HG02798 (cell line): ENCODE measurements around the gene LSAMP.

ENCODE experiments used
- ATAC-seq: cut with Tn5 transposase; IDR thresholded peaks from one replicate; pipeline ENCODE4 v1.9.1; 2021; ENCODE audit warnings: mild to moderate bottlenecking; ENCODE audit not compliant: unreplicated experiment, poor library complexity

Gene LSAMP

DNA sequence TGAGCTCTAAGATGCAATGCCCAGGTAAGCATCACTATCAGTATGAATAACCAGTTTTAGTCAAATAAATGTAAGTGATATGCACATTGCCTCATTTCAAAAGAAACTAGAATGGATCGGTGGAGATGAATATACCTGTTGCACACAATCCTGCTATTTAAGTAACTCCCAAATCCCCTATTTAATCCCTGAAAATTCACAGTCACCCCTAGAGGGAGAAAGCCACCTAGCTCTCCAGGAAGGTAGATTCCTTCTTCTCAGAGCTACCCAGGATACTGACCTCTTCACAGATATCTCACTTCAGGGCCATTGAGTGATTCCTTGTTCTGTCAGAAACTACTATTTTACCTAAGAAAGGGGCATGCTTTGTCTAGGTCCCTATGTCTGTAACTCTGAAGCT is 11.7 kb downstream of the LSAMP start:
- ATAC-seq, result no peak

- ATAC-seq, result no peak
These were observed 12.5 kb downstream of the LSAMP start for GRCh38 chr3:116432795-116433194.

GRCh38 chr3:116429479-116430269 is 15.6 kb downstream of the LSAMP start:
- ATAC-seq, result no peak

GRCh38 chr3:116426036-116426435 is 19.3 kb downstream of the LSAMP start:
- ATAC-seq, result no peak

DNA sequence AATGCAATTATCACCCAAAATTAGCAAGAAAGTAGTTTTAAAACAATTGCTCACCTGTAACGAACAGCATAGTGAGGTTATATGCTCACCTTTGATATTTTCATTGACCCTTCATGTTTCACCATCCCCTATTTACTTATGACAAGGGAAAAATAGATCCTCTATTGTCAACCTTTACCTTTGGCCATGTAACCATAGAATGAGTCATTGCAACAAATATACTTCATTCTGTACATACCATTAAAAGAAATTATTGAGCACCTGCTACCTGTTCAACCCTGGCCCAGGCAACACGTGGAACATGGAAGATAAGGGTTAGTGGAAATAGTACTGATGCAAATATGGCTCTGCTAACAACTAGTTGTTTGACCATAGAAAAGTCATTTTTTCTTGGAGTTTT is 20.2 kb downstream of the LSAMP start:
- no peak for ATAC-seq

DNA sequence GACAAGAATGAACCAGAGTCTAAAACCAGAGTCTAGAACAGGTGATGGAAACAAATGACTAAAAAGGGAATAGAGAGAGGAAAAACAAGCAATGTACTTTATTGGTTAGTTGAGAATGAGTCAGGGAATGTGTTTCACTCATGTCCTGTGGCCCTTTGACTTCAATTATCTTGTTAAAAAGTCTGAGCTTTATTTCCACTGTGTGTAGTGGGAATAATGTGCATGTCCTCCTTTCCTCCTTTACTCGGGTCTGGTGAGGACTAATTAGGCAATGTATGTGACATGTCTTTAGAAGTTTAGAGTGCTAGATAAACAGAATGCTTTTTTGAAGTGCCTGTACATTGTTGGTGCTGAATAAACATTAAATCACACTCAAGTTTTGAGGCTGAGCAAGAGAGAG is 21.3 kb downstream of the LSAMP start:
- no peak for ATAC-seq

DNA sequence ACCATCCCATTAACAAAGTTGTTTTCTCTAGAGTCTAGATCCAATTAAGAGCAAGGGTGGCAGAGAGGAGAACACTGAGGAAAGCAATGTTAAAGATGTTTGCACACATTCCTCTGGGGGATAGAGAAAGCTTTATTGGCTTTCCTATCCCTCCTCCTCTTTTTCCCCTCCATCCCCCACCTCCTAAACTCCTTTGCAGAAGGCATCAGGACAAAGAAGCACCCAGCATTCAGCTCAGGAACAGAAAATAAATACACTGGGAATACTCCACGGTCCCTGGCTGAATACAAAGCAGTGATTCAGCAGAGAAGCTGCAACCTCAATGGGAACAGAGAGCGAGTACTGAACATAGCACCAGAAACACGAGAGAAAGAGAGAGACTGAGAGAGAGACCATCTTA is 21.9 kb downstream of the LSAMP start:
- ATAC-seq, result no peak

GRCh38 chr3:116417151-116417550 is 28.1 kb downstream of the LSAMP start:
- ATAC-seq, result no peak

DNA sequence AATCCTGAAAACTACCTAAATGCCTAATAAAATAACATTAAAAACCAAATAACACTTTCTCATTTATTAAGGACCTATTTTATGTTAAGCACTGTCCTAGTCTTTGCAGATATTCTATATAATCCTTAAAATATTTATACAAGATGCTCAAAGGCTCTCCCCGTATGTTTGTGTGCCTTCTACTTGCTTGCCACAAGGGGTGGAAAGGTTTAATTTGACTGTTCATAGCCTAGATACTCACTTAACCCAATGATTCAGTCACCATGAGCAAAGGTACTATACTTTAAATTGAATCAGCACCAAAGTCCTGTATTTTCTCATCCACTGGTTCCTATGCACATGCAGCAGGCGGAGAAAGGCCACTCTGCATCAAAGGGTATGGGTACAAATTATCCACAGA is 32.0 kb downstream of the LSAMP start:
- no peak for ATAC-seq

DNA sequence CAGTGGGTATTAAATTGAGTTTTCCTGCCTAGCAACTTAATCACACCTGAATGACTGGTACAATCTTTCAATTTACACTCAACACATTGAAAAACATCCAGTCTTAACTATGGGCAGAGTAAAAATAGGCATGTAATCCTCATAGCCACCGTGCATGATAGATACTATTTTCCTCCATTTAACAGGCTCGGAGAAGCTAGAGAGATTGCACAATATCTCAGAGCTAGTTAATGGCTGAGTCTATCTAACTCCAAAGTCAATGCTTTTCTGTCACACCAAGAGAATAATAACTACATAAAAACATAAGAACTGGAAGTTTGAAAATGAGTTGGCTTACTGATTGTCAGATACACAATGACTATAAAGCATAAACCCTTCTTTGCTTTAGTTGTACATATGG is 36.8 kb downstream of the LSAMP start:
- ATAC-seq, result no peak

- no peak for ATAC-seq
These were observed 40.1 kb downstream of the LSAMP start for GRCh38 chr3:116405231-116405630.

DNA sequence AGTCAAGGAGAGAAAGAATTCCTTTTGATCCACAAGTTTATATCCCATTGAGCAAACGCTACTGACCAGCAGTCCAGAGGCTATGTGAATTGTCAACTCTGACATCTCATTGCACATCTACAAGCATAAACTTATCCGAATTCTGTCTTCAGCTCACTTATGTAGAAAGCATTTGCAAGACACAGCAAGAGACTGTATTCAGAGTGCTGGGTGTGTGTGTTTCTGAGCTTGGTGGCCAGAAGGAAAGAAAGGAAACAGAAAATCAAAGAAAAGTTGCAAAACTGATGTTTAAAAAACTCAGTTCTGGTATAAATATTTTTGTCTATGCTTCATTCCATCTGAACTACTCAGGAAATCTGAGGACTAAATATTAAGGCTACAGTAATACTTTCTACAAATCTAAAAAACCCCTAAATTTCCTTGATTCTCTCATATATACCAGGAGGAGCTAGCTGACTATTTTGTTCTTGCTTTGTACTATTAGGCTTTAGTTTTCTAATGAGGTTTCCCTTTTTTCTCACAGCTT is 45.5 kb downstream of the LSAMP start:
- ATAC-seq, result no peak

GRCh38 chr3:116394365-116394764 is 50.9 kb downstream of the LSAMP start:
- ATAC-seq, result no peak

DNA sequence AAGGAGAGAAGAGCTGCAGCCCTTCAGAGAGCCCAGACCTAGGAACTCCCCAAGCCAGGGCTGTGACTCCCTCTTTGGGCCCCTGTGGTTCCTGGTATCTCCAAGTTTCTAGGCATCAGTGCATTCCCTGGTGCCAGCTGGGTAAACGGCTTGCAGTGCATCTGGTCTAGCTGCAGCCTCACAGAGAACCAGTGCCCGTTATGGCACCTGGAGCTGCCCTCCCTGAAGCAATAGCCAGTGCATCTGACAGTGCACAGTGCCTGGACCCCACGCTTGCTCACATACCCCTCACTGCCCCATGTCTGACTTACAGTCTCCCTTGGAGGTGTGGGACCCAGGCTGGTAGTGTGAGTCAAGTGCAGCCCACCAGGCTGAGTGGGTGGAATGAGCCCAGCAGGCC is 52.1 kb downstream of the LSAMP start:
- no peak for ATAC-seq

DNA sequence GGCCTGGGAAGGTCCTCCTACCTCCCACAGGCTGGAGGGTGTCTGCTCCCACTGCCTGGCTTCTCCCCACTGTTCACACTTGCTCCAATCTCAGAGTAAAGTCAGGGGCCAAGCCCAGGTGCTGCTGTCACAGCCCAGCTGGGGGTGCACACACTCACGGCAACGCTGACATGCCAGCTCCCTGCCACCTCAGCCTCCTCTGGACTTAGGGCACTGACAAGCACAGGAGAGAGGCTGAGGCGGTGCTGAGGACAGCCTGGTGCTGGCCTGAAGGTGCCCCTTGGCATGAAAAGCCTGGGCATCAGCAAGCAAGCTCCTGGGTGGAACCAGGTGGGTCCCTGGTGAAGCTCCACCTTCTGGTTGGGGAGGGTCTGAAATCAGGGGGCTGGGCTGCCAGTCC is 53.0 kb downstream of the LSAMP start:
- no peak for ATAC-seq

GRCh38 chr3:116391296-116392201 is 53.7 kb downstream of the LSAMP start:
- ATAC-seq, result no peak

DNA sequence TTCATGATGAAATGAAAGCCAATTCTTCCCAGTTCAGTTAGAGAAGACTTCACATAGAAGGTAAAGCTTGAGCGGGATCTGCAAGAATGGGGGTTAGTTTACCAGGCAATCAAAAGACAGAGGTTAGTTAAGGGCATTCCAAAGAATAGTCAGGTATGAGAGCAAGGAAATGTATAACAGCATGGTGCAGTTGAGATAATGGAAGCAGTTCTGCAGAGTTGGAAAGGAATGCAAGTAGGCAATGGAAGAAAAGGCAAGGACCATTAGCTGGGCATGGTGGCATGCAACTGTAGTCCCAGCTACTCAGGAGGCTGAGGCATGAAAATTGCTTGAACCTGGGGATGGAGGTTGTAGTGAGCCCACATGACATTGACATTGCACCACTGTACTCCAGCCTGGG is 55.0 kb downstream of the LSAMP start:
- no peak for ATAC-seq

DNA sequence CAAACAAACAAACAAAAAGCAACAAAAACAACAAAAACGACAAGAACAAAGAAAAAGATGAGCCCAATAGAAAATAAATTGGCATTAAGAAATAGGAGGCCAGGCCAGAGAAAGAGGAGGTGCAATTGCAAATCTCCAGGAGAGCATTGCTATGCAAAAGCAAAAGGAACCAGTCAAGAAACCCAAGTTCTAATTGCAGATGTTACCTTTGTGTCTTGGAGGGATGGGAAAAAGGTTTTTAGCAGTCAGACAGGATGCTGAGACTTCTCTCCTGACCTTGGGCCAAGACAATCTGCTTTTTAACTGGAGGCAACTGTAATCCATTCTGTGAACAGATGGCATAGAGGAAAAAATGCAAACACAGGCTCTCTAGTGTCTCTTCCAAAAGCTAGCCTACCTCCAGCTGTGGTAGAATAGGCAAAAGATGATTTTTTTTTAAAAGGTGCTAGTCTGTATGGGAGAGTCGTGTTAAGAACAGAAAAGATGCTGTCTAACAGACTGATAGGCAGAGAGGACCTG is 56.4 kb downstream of the LSAMP start:
- no peak for ATAC-seq

GRCh38 chr3:116386168-116386567 is 59.1 kb downstream of the LSAMP start:
- no peak for ATAC-seq

GRCh38 chr3:116384717-116385116 is 60.6 kb downstream of the LSAMP start:
- ATAC-seq, result no peak

- ATAC-seq, result no peak
These were observed 67.2 kb downstream of the LSAMP start for GRCh38 chr3:116378077-116378476.
